ENCODE results near the gene BCO1.

BCO1 gene

DNA sequence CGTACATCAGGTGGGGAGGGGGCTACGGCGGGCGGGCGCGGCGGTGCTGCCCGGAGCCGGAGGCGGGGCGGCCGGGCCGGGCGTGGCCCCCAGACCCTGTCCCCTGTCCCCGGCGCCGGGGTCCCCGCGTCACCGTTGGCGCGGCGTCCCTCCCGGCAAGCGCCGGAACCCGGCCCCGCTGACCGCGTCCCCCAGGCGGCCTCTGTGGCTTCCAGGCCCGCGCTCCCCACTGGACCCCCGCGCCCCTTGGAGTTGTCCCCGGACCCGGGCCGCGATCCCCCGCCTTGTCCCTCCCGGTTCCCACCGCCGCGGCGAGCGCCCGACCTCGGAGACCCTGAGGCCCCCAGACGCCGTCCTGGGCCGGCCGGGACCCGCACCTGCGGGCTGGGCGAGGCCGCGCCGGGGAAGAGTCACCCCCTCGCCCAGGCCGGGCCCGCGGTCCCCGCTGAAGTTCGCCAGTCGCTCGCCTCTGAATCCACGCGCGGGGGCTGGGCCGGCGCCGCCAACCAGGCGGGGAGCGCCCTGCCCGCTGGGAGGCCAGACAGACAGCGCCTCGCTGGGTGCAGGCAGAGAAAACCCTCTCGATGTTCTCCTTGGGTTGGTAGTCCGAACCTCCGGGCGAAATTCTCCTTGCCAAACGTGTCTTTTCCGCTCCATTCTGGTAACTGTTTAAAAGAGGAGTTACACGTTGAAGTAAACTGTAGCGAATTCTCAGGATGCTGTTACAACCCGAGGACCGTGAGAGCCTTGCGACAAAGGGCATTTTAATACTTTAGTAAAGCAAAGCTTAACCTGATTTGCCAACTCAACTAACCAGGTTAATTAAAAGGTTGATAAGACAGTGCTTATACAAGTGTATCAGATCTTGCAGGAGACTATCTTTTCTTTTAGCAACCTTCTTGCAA, 77.0 kb downstream of the BCO1 start:
- peak in 1 of 2 donors; percentile 19 for DNase-seq (ENCODE audit: low read depth in 1 of 2, low spot score in 1 of 2)

DNA sequence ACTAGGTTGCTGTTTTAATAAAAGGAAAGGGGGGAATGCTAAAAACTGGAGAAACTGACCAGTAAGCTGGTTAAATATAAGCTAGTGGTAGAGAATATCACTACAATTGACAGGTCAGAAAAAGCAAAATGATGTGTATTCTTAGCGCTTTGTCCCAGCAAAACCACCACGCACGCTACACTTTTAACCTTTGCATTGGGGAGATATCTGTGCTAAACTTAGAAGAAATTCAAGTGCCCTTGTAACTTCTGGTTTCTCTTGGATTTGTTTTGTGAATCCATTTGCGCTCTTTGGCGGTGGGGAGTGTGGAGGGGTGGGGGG, 77.6 kb downstream of the BCO1 start:
- DNase-seq (ENCODE audit: low read depth in 1 of 2, low spot score in 1 of 2): no peak

DNA sequence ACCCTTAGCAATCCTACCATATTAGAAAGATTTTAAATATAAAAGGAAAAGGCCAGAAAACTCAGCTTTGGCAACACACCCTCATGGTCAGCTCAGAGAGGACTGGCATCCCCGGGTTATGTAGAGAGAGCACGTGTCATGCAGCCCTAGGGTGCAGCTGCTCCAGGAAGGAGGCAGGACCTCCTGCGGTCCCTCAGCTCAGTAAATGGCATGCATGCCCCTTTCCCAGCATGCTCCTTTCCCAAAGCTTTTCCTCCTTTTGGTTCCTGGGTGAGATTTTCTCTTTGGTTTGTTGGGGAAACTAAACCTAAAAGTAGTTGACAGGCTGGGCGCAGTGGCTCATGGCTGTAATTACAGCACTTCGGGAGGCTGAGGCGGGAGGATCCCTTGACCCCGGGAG, 80.2 kb downstream of the BCO1 start:
- no peak for DNase-seq (ENCODE audit: low read depth in 1 of 2, low spot score in 1 of 2)

GRCh38 chr16:81319221-81319912, 80.9 kb downstream of the BCO1 start:
- DNase-seq (ENCODE audit: low read depth in 1 of 2, low spot score in 1 of 2): no peak

GRCh38 chr16:81321039-81321438, 82.5 kb downstream of the BCO1 start:
- no peak for DNase-seq (ENCODE audit: low read depth in 1 of 2, low spot score in 1 of 2)

DNA sequence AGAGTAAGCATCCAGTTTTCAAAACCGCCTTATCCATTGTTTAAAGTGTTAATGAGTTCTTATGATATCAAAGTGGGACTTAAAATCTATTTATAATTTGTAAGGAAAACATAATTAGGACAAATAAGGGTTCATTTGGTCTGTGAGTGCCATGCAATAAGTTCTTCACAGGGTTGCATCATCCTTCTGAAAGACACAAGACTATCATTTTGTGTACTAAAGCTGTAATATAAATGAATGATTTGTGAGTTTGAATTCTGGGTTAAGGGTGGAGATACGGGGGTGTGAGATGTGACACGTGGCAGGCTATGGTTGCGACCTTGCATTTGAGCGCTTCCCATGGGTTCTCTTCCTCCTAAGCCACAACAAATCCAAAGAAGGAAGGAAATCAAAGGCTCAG, 83.0 kb downstream of the BCO1 start:
- DNase-seq (ENCODE audit: low read depth in 1 of 2, low spot score in 1 of 2): no peak

DNA sequence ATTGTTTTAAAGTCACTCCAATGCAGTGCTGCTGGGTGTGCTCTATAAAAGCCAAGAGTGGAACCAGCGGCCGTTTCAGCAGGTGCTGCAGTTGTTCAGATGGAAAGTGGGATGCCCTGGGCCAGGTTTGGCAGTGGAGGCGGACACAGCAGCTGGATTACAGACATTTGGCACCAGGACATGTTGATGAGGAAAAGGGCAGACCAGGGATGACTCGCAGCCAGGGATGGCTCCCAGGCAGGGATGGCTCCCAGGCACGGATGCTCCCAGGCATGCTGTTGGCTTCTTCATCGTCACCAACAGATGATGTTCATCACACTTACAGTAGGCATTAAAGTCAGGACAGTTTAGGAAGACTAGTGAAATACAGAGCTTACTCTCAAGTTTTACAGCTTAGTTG, 86.3 kb downstream of the BCO1 start:
- DNase-seq (ENCODE audit: low read depth in 1 of 2, low spot score in 1 of 2): no peak

DNA sequence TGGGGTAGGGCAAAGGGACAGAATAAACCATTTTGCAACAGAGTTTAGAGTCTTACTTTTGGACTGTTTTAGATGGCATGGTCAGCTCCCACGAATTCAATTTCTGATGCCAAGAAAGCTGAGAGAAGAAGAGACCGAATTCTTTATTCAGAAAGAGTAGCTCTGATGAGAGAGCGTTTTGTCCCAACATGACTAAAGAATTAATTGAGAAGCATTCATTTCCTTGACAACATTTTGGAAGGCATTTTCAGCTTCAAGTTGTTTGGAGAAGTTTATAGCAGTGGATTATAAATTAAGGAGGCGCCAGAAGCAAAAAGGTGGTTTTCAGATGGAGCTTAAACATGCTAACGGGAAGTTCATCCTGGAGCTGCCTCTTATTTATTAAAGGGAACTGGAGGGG, 88.5 kb downstream of the BCO1 start:
- no peak for DNase-seq (ENCODE audit: low read depth in 1 of 2, low spot score in 1 of 2)

DNA sequence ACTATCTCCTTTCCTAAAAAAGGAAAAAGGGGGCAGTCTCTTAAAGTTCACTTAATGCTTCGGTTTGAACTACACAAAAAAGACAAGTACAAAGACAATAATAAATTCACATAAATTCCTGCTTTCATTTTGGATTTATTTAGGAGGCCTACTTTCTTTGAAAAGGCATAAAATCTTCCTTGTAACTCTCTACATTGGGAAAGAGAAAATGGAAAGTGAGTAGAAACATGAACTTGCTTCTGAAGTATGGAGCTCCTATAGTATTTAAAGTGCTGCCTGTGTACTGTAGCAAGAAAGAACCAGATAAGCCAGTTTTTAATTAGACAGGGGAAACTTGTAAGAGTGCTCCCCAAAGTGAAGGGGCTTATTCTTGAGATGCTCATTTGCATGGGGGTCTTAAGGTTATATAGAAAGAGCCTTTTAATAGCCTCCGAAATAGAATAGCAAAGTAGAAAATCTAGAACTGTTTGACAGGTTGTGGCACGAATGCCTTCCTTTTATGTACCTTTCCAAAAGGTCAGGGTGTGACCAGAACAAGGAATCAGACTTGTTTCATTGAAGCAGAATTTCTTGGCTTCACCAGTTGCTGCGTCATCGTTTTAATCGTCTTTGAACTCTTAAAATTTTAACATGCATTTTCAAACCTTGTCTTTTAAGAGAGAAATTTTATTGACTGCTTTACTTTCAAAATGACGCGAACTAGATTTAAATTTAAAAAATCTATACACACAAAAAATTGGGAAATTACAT, 89.1 kb downstream of the BCO1 start:
- no peak for DNase-seq (ENCODE audit: low read depth in 1 of 2, low spot score in 1 of 2)

DNA sequence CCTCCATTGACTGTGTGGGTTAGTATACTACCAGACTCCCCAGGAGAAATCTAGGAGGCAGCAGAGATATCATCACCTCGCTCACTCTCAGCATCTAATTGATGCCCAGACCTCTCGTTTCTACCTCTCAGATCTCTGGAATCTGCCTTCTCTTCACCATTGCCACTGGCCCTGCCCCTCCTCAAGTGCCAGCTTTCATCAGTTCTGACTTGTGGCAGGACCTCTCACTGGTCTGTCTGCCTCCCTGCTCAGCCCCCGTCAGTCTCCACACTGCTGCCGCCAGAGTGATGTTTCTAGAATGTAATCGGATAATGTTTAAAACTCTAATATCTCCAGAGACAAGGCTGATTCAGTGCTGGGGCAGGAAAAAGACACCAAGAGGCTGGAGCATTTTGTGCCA, 91.5 kb downstream of the BCO1 start:
- no peak for DNase-seq (ENCODE audit: low read depth in 1 of 2, low spot score in 1 of 2)

GRCh38 chr16:81333356-81333755, 94.9 kb downstream of the BCO1 start:
- DNase-seq (ENCODE audit: low read depth in 1 of 2, low spot score in 1 of 2): no peak

GRCh38 chr16:81335669-81336068, 97.2 kb downstream of the BCO1 start:
- no peak for DNase-seq (ENCODE audit: low read depth in 1 of 2, low spot score in 1 of 2)

- DNase-seq (ENCODE audit: low read depth in 1 of 2, low spot score in 1 of 2): no peak
These were observed 98.6 kb downstream of the BCO1 start for GRCh38 chr16:81337097-81337496.

All from activated CD4-positive, alpha-beta T cell treated with anti-CD3 and anti-CD28 coated beads, Interleukin-2, amount 50 U/mL, for 24 hours (primary cell).